AG04450 (cell line): ENCODE data around the gene RC3H2. TPM values are rescaled to one million over a fixed set of nuclear protein-coding genes. Genes with fewer than 3 reads are reported as not detected.

Experiments used
- CTCF ChIA-PET: fragments of 300-600, 350-600 bp; formaldehyde crosslinking; extraction: SDS; loops from one replicate; lab custom pipeline; 2022; ENCODE audit warnings: antibody characterized with exemption, inconsistent platforms; lab: Charles Lee
- POLR2A ChIA-PET: fragments of 350-600 bp; formaldehyde crosslinking; extraction: SDS; loops from one replicate; lab custom pipeline; 2021; ENCODE audit warnings: antibody characterized with exemption, inconsistent platforms; lab: Yijun Ruan, JAX
- DNase-seq: peaks from one replicate; pipeline ENCODE4 v3.0.0-alpha.2; 2011; ENCODE audit warnings: low read depth, low spot score
- H3K27ac ChIP-seq: one replicate; pipeline ENCODE4 v1.5.1; 2012; ENCODE audit warnings: low read depth, low read length, control low read depth
- H3K27me3 ChIP-seq: one replicate; pipeline ENCODE4 v1.6.0; 2012; ENCODE audit warnings: low read length; ENCODE audit not compliant: control insufficient read depth, insufficient read depth
- H3K4me3 ChIP-seq: 2 replicates; pipeline ENCODE4 v1.5.1; 2011; ENCODE audit warnings: mild to moderate bottlenecking, low read depth, low read length, control low read depth
- H3K9me3 ChIP-seq: 2 replicates; pipeline ENCODE4 v1.5.1; 2012; ENCODE audit warnings: low read length; ENCODE audit not compliant: control insufficient read depth, insufficient read depth
- CTCF ChIP-seq: IDR thresholded peaks from 2 replicates; pipeline ENCODE4 v1.5.1; 2011; ENCODE audit warnings: low read depth, low read length, control low read depth, inconsistent platforms
- polyA plus RNA-seq: library from polyadenylated mRNA; depleted of rRNA; stranded (reverse); fragments of >200 nt; gene quantifications from 2 replicates; pipeline ENCODE4 v1.2.3, GENCODE V29; 2011

RC3H2 gene
- polyA plus RNA-seq, 1 experiment: 47.2 TPM

DNA sequence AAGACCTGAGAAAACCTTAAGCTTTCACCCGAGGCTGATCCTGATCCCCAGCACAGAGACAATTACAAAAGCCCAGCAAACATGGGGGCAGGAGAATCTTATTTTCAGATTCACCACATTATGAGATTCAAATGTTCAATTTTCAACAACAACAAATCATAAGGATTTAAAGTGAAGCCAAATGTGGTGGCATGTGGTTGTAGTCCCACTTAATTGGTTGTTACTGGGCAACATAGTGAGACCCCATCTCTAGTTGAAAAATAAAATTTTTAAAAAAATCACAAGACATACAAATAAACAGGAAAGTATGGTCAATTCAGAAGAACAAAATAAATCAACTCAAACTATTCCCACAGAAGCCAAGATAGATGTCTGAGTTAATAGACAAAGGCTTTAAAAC lies 31.7 kb upstream of the RC3H2 start:
- ChIA-PET POLR2A (no interaction called here), CTCF (interaction anchor here (1.4 kb wide), 1 partner anchor 54 kb away, joined by 3 read pairs; no protein-coding TSS in a partner anchor)
- H3K4me3 ChIP-seq: no peak overlapping the region
- no peaks in the 10 kb centered on the region for H3K27me3 ChIP-seq
- H3K27ac ChIP-seq: no peak overlapping the region
- no peak for TF ChIP-seq CTCF
- no peak for DNase-seq
- H3K9me3 ChIP-seq: no peaks in the 10 kb centered on the region

DNA sequence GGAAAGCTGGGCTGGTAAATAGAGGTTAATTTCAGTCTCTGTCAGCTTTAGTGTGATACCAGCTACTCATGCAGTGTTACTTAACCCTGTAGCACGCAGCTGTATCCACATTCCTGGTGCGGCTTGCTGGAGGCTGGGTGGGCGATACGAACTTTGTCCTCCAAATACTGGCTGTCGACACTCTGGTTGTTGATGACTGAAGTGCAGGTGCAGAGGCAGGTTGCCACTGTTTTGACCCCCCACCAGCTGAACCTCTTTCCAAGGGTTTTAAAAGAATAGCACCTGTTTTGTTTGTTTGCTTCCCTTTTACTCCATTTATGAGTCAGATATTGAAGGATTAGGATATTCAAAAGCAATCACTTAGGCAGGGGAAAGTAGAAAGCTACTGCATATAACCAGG lies 31.3 kb upstream of the RC3H2 start:
- no peak for TF ChIP-seq CTCF
- Histone ChIP-seq H3K4me3 (no peak overlapping the region), H3K27me3 (no peaks in the 10 kb centered on the region), H3K9me3 (no peaks in the 10 kb centered on the region), H3K27ac (no peak overlapping the region)
- ChIA-PET CTCF (interaction anchor here (1.4 kb wide), 1 partner anchor 54 kb away, joined by 3 read pairs; no protein-coding TSS in a partner anchor), POLR2A (no interaction called here)
- DNase-seq: no peak

DNA sequence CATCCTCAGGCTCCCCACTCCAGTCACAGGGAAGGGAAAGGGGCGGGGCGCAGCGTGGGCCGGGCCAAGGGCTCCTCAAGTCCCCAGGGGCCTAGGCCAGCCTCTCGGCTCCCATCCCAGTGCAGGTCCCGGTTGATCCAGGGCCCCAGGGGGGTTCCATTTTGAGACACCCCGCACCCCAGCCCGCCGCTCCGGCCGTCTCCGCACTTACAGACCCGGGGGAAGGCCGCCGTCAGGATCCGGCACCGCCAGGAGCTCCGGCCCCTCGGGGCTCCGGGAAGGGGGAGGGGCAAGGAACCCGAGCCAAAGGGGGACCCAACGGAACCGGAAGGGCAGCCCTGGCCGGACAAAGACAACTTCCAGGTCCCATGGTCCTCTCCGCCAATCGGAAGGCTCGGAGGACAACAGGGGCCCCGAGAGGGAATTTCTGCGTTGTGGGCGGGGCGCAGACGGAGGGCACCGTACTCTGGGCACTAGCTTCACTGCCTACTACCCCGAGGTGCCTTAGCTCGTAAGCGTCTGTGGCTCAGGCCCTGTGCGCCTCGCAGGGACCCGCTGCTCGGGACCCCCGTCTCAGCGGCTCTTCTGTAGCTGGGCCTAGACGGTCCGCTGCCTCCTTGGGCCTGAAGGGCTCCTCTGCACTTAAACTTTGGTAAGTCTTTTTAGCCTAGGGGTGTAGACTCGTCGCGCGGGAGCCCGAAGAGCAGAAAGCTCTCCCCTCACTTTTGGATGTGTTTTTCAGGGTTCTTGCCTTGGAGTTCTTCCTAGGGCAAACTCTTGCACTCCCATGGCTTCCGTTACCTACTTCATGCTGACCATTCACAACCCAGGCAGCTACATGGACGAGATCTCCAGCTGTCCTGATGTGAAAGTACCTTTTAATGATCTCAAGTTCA lies 26.3 kb upstream of the RC3H2 start, which contains the start of gene ZBTB26:
TSS of gene ZBTB26 (minus strand) at position 287 of the 896 bp plus-strand sequence. CDS start 11,578 bp downstream, outside the sequence.
- TF ChIP-seq CTCF: 0 out of 2 replicates have a peak, but pooled peaks have one; percentile 6

DNA sequence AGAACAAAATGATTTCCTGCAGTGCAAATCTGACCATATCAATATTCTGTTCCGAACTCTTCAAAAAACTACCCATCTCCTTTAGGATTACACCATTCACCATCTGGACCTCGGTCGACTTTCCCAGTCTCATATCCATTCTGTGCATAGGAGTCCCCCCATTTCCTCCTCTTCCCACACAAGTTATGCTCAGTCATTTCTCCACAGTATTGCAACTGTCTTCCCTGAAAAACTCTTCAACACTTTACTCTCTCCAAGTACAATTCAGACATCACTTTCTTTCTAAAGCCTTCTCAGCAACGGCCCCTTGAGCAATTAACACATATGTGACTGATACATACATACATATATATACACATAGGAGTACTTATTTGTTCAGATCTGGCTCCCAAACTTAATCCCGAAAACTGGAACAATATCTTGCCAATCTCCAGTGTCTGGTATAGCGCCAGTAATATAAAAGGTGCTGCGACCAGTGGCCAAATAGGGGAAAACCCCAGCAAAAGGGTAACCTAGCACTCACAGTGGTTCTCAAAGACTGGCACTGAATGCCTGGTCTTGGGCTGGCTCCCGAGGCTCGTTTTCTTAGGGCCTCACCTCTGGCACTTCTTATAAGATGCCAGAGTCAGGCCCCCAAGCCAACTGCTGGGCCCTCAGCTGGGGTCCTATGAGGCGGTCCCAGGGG lies 25.5 kb upstream of the RC3H2 start:
- Histone ChIP-seq H3K27me3 (no peaks in the 10 kb centered on the region), H3K27ac (peak overlapping the region; percentile 75), H3K9me3 (peaks cover 3% of the 10 kb centered on the region; the same call in 1 of the 2 replicates), H3K4me3 (peak overlapping the region; percentile 92)
- no peak for DNase-seq
- ChIA-PET CTCF (interaction anchor here (0.9 kb wide), 1 partner anchor 419 kb away, joined by 3 read pairs; no protein-coding TSS in a partner anchor), POLR2A (interaction anchor here (0.8 to 3.5 kb wide), 4 partner anchors 10 to 61 kb away, joined by 3 to 38 read pairs (median 13); partner anchors contain the start of genes RABGAP1 and ZBTB6)
- no peak for TF ChIP-seq CTCF

More for the DNA sequence above, 26.3 kb upstream of the RC3H2 start, which contains the start of gene ZBTB26:
- CTCF ChIA-PET: interaction anchor here (0.9 to 2.5 kb wide), 3 partner anchors 10 to 418 kb away, joined by 3 to 8 read pairs (median 3); no protein-coding TSS in a partner anchor
- Histone ChIP-seq H3K9me3 (peaks cover 3% of the 10 kb centered on the region; the same call in 1 of the 2 replicates), H3K4me3 (peak within 1 kb of the TSS; percentile 92), H3K27ac (peak within 1 kb of the TSS; percentile 75), H3K27me3 (no peaks in the 10 kb centered on the region)
- DNase-seq: no peak
- POLR2A ChIA-PET: interaction anchor here (0.6 to 3.5 kb wide), 6 partner anchors 9 to 525 kb away, joined by 3 to 38 read pairs (median 8); partner anchors contain the start of genes RABGAP1 and ZBTB6
